GM19455 (cell line): ENCODE data around the gene DNAH14.

Experiments used
- ATAC-seq: cut with Tn5 transposase; IDR thresholded peaks from one replicate; pipeline ENCODE4 v1.9.1; 2021; ENCODE audit not compliant: unreplicated experiment

Gene DNAH14

GRCh38 chr1:225446595-225446960 lies 517.1 kb downstream of the DNAH14 start:
- ATAC-seq = no peak

DNA sequence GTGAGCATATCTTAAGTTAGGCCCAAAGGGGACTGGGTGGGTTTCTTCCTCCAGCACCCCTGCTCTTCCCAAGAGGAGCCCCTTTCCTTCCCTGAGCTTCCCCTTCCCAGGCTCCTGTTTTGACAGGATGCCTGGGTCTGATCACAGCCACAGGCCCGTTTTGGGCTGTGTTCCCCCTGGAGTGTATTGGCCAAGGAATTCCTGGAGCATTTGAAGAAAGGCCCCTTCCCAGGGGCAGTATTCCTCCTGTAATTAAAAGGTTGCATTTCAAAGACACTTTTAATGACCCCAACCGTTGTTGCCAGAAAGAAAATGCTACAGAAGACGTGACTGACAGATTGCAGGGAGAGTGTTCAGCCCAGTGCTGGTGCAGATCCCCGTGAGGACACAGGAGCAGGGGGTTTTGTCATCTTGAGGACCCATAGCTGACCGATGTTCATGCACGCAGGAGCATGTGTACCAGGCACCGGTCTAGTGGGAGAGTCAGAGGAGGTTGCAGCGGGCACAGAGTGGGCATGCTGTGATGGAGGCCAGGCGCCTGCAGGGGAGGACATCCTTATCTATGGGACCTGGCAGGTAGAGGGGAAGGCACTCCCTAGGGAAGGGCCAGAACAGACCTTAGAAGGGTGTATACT lies 517.6 kb downstream of the DNAH14 start:
- ATAC-seq = no peak

GRCh38 chr1:225447650-225448089 lies 518.2 kb downstream of the DNAH14 start:
- no peak for ATAC-seq

DNA sequence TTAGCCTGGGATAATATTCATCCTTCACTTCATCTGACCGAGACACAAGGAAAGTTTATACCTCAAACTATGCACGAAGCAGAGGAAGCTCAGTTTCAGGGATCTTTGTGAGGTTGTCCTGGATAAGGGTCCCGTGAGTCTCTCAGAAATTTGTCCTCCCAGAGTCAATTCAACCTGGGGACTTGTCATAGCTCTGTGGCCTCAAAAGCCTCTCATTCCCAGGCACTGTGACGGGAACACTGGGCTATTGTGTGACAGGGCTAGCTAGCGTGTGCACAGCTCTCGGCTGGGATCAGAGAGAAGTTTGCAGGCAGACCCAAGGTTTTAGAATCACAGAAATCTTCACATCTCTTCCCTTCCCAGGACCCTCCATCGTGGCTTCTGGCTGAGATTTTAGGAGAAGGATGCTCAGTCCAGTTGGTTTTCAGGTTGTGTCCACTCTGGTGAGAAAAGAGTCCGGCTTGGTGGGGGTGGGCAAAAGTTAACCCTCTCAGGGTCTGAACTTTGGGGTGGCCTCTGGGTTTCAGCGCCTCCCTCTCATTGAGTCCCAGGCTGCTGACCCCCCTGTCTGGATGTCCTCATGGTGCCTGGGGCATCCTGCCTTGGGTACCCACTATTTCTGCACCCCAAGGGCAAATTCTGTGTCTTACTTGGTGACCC lies 518.8 kb downstream of the DNAH14 start:
- no peak for ATAC-seq
